NCI-H1105 (cell line): ENCODE results near the gene KCNH6.

Experiments used
- DNase-seq: peaks from one replicate; lab custom pipeline; 2025; lab: John Stamatoyannopoulos, UW

KCNH6 gene

DNA sequence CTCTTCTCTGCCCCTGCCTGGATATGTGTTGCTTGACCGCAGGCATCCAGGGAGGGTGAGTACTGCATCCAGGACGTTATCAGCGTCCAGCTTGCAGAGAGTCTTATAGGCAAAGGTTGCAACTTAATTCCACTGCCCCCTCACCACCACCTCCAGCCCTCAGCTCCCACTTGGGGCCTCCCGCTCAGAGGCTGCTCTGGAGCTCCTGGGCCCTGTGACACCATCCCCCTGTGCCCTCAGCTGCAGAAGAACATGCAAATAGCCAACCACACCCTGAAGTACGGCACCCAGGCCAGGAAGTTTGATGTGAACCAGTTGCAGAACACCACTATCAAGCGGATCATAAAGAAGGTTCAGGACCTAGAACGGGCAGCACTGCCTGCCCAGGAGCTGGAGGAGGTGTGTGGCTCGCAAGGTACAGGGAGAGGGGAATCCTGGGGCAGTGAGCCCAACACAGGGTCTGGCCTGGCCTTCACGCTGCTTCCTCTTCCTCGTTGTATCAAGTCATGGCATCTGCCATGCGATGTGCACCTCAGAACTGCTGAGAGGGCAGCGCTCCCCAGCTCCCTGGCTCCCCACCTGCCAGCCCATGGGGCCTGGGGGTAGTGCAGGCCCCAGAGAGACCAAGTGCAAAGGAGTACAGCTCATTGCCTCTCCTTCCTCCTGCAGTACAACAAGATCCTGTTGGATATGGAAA is 36.7 kb upstream of the KCNH6 start:
- no peak for DNase-seq

DNA sequence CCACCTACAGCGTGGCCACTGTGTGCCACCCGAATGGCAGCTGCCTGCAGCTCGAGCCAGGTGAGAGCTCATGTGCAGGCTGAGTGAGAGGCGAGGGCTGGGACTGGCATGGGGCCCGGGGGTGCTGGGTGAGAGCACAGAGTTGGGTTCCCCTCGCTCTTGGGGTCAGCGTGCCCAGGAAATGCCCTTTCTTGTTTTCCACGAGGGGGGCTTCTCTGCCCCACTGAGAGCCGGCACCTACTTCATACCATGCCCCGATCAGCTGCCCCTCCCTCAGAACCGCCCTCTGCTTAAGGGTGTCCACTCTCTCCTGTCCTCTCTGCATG is 36.2 kb upstream of the KCNH6 start:
- DNase-seq, result no peak

DNA sequence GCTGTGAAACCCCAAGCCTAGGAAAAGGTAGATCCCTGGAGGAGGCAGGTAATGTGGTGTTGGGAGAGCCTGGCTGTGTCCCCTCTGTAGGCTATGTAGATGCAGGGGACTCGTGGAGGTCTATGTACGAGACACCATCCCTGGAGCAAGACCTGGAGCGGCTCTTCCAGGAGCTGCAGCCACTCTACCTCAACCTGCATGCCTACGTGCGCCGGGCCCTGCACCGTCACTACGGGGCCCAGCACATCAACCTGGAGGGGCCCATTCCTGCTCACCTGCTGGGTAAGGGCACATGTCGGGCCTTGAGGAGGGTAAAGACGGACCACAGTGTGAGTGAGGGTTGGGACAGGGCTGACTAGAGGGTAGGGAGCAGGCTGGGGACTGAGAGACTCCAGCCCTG is 34.3 kb upstream of the KCNH6 start:
- no peak for DNase-seq

DNA sequence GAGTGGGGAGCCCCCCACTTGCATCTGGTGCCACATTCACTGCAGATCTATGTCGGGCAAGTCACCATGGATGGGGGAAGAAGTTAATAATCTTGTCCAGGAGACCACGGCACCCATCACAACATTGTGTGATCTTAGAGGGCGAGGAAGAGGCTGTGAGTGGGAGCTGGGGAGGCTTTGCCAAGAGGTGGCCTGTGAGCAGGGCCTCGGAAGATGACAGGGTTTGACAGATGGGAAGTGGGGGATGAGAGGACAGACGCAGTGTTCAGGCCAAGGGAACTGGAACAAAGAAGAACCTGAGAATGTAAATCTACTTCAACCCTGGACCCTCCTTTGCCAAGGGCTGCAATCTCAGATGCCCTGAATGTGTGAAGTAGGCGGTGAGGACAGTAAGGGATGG is 33.9 kb upstream of the KCNH6 start:
- no peak for DNase-seq

DNA sequence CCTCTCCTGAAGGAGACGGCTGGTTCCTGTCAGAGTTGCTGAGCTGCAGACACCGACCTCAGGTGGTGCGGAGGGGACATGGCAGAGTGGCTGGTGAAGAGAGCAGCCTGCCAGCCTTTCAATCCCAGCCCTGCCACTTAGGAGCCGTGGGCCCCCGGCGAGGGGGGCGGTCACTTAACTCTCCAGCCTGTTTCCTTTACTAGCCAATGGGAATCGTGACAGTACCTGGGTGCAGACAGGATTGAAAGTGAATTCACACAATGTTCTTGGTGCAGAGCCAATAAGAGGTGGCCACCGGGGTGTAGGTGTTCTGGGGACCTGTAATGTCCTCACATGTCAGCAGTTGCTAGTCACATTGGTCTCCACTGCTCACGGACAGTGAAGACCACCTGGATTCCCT is 32.8 kb upstream of the KCNH6 start:
- no peak for DNase-seq

DNA sequence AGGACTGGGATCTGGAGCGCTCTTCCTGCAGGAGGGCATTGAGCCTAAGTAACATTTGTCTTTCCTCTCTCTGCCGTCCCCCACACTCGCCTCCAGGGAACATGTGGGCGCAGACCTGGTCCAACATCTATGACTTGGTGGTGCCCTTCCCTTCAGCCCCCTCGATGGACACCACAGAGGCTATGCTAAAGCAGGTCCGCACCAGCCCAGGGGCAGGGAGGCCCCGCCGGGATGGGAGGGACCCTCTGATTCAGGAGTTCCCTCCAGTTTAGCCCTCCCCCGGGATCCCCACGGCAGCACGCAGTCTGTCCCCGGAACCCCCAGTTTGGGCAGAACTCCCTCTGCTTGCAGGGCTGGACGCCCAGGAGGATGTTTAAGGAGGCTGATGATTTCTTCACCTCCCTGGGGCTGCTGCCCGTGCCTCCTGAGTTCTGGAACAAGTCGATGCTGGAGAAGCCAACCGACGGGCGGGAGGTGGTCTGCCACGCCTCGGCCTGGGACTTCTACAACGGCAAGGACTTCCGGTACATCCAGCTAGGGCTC is 32.2 kb upstream of the KCNH6 start:
- DNase-seq, result no peak

DNA sequence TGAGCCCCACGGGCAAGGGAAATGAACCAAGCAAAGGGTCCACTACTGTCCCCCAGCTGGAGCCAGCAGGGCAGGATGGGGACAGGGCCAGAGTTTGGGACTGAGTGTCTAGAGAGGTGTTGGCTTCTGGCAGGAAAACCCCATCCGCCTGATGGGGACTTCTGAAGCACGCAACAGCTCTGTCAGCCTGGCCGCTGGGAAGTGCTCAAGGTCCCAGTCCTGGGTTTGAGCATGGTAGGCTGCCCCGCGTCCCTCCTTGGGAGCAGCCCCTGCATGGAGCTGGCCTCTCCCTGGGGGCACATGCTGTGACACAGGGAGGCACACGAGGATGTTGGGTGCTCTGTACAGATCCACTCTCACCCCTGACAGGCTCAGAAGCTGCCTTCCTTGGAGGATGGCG is 31.7 kb upstream of the KCNH6 start:
- no peak for DNase-seq

DNA sequence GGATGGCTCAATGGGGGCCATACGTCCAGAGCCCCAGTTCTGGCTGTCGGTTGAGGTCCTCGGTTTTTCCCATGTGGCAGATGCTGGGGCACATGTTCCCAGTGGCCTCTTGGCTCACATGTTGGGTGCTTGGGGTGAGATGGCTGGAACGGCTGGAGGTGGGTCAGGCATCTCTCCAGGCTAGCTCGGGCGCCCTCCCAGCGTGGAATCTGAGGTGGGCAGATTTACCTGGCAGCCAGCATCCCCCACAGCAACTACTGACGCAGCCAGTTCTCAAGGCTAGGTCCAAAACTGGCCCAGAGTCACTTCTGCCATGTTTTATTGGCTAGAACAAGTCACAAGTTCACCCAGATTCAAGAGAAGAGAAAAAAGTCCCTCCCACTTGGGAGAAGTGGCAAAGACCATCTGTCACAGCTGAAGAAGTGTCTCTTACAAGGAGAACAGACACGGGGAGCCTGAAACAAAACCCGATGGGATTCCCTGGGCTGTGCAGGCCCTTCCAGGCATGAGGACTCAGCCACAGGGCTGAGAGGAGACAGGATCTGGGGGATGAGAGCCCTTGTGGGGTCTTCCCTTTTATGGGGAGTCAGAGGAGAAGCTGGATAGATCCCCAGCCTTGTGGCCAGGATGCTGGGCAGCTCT is 31.1 kb upstream of the KCNH6 start:
- DNase-seq, result no peak

DNA sequence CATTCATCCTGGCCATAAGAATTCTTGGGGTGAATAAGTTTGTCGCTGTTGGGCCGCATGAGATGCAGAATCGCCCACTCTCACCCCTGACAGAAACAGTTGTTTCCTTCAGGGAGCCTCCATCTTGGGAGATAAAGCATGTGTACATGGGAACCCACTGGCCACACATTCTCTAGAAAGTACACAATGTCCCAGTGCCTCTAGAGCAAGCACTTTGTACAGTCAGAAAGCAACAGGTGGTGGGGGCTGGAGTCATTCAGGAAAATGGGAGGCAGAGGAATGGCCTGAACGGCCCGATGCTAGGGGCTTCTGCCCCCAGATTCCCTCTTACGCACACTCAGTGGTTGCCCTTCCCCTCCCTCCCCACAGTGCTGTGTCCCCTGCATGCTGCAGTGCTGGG is 30.2 kb upstream of the KCNH6 start:
- no peak for DNase-seq

DNA sequence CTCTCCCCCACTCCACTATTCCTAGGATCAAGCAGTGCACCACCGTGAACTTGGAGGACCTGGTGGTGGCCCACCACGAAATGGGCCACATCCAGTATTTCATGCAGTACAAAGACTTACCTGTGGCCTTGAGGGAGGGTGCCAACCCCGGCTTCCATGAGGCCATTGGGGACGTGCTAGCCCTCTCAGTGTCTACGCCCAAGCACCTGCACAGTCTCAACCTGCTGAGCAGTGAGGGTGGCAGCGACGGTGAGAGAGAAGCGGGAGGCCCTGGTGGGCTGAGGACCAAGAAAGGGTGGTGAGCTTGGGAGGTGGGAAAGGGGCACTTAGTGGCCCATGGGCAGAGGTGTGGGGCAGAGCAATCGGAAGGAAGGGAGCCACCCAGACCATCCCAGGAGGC is 29.7 kb upstream of the KCNH6 start:
- no peak for DNase-seq

DNA sequence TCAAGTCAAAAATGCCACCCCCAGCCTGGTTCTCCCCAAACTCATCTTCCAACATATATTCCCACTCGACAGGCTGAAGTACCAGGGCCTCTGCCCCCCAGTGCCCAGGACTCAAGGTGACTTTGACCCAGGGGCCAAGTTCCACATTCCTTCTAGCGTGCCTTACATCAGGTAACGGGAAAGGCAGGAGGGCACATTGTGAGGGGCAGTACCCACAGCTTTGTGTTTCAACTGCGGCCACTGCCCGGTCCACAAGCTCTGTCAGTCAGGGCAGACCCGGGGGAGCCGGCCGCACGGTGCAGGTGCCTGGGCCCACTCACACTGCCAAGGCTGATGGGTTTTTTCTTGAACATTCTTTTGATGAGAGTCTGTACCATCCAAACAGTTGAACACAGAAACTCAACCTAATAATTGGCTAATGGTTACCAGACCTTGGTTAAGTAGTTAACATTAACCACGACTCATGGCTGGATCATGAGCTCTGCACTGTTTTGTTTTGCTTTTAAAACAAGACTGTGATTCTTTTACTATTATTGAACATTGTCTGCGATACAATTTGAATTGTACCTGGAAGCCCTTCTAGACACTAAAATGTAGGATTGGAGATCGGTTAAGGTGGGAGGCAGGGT is 28.7 kb upstream of the KCNH6 start:
- DNase-seq, result no peak

DNA sequence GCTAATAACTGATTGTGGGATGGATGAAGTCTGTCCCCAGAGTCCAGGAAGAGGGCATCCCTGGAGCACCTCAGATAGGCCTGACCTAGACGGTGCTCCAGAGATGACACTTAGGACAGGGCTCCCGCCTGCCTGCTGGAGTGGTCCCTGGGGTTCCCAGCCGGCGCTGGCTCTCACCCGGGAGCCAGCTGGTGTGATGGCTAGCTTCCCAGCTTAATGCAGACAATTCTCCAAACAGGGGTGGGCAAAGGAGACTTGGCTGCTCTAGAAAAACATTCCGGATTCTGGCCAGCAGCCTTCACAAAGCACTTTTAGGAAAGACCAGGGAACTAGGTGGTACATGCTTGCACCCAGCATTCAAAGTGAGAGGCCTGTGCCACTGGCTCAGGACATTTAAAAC is 27.7 kb upstream of the KCNH6 start:
- DNase-seq, result no peak

DNA sequence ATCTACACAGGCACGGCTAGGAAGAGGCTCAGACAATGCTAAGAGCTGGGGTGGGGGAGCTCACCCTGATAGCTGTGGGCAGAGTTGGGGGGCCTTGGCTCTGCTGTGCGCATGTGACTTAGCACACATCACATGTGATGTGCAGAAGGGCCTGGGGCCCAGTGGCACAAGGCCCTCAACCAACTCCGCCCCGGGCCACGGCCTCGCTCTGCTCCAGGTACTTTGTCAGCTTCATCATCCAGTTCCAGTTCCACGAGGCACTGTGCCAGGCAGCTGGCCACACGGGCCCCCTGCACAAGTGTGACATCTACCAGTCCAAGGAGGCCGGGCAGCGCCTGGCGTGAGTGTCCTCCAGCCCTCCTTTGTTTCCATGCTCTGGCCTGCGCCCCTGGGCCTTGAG is 27.0 kb upstream of the KCNH6 start:
- no peak for DNase-seq

DNA sequence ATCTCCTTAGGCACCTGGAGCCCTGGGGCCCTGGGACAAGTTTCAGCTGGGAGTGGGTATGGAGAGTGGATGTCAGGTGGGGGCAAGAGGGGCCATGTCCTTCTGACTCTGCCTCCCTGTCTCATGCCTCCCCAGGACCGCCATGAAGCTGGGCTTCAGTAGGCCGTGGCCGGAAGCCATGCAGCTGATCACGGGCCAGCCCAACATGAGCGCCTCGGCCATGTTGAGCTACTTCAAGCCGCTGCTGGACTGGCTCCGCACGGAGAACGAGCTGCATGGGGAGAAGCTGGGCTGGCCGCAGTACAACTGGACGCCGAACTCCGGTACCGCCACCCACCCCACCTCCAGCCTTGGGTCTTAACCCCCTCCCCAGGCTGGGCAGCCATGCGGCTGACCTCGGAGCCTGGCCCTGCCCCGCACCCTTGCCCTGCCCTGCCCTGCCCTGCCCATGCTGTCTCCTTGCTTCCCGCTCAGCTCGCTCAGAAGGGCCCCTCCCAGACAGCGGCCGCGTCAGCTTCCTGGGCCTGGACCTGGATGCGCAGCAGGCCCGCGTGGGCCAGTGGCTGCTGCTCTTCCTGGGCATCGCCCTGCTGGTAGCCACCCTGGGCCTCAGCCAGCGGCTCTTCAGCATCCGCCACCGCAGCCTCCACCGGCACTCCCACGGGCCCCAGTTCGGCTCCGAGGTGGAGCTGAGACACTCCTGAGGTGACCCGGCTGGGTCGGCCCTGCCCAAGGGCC is 26.3 kb upstream of the KCNH6 start:
- DNase-seq, result no peak

DNA sequence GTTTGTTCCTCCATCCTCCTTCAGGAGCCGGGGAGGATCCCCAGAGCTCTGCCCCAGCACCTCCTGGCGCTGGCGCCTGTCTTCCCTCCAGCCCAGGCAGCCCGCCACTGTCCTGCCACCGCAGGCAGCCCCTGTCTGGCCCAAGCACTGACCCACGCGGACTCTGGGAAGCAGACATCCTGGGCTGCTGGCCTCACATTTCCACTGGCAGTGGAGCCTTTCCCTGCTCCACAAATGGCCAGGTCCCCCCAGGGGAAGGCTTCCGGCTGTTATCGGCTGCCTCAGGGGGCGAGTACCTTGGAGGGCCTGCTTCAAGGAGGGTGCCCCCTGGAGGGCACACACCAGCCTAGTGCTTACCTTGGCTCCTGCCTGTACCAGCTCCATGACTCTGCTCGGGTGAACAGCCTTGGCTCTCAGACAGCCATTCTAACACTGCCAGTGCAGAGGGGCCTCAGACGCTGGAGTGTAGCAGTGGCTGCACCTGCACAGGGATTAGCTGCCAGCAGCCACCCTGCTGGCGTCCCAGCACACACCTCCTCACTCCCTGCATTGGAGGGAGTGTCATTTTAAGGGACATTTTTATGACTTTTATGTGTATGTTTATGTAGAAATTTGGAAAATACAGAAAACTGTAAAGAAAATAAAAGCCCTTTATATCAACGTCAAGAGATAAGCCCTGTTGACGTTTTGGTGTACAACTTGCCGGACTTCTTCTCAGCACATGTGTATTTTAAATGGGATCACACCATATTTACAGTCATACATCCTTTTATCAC is 25.3 kb upstream of the KCNH6 start:
- no peak for DNase-seq

DNA sequence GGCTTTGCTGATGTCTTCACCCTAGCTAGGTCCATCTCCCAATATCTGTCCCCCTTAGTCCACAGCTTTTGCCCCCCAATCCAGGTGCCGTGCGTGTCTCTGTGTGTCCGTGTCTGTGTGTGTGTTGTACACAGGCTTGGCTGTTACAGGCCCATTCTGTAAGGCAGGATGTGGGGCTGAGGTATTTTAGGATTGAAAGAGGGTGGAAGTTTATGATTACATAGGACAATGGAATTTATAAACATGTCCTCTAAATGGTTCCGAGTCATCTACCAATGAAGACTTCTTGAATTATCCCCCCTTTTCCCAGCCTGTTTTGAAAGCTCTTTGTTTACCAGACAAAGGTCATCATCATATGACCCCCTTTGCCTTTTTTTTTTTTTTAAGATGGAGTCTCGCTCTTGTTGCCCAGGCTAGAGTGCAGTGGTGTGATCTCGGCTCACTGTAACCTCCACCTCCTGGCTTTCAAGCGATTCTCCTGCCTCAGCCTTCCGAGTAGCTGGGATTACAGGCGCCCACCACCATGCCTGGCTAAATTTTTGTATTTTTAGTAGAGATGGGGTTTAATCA is 24.4 kb upstream of the KCNH6 start:
- no peak for DNase-seq

DNA sequence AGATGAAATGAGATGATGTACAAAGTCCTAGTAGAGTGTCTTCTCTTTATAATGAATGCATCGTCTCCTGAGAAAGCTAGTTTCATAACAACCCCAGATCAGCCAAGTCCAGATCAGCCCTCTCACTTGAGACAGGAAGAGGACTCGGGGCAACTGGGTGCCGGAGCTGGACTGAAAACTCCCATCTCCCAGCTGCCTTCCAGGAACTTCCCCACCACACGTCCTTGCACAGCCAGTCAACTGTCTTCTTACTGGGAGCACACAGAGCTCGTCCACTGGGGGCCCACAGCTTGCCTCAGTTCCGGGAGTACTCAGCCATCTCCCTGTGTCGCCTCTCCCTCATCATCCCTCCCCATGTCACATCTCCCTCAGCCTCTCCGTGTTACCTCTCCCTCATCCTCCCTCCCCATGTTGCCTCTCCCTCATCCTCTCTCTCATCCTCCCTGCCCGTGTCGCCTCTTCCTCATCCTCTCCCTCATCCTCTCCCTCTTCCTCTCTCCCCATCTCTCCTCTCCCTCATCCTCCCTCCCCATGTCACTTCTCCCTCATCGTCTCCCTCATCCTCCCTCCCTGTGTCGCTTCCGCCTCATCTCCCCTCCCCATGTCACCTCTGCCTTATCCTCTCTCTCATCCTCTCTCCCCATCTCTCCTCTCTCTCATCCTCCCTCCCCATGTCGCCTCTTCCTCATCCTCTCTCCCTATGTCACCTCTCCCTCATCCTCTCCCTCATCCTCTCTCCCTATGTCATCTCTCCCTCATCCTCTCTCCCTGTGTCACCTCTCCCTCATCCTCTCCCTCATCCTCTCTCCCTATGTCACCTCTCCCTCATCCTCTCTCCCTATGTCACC is 22.4 kb upstream of the KCNH6 start:
- no peak for DNase-seq

DNA sequence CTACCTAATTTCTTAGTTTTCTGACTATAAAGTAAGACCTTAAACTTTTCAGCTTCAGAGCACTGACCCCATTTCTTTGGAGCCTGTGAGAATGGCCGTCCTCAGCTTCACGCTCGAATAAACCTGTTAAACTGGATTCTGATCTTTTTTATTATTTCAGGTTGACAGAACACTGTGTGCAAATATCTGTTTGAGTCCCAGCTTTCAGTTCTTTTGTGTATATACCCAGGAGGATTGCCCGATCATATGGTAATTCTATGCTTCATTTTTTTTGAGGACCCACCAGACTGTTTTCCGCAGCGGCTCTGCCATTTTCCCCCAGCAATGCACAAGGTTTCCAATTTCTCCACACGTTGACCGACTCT is 19.8 kb upstream of the KCNH6 start:
- no peak for DNase-seq

DNA sequence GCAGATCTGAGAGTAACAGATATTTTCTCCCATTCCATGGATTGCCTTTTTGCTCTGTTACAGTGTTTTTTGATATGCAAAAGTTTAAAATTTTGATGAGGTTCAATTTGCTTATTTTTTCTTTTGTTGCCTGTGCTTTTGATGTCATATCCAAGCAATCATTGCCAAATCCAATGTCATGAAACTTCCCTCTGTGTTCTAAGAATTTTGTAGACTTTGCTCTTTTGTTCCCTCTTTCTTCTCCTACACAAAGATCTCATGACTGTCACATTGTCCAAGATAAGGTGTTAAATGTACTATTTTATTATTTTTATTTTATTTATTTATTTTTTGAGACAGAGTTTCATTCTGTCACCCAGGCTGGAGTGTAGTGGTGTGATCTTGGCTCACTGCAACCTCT is 18.9 kb upstream of the KCNH6 start:
- DNase-seq, result no peak

DNA sequence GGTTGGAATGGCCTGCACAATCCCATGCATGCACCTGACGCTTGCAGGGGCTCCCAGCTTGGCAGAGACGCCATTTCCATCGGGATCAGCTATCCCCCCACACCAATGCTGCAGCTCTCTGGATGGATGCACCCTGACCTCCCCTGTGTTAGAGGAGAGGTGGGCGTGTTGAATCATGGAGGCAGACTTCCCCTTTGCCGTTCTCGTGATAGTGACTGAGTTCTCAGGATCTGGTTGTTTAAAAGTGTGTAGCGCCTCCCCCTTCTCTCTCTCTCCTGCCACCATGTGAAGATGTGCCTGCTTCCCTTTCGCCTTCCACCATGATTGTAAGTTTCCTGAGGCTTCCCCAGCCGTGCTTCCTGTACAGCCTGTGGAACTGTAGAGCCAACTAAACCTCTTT is 17.8 kb upstream of the KCNH6 start:
- DNase-seq, result no peak

DNA sequence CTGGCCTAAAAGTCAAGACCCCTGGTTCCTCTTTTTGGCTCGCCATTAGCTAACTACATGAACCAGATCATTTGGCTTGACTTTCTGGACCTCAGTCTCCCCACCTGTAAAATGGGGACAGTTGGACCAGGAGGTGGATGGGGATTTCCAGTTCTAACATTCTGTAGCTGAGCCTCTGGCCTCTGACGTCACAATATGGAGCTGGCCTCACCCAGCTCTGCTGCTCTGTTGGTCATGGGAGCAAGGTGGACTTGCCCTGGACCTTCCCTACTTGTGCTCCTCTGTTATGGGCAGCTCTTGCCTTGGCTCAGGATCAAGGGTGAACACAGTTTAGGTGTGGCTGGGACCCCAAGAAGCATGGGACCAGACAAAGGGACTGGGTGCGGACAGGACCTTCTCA is 16.5 kb upstream of the KCNH6 start:
- DNase-seq, result no peak
